Measurements from ENCODE around the gene EOMES. TPM values are rescaled to one million over a fixed set of nuclear protein-coding genes. Genes with fewer than 3 reads are reported as not detected.
"Not testable (repeated sequence)": the region's sequence is repeated elsewhere in the genome, so short reads cannot be mapped to it uniquely, and the experiment has no call there.

The EOMES gene
- total RNA-seq, result 1 to 10 TPM; 4.6 to 5.6 TPM

GRCh38 chr3:27721717-27722564, at the start of gene EOMES:
Gene EOMES (minus strand): TSS chr3:27722323. CDS start chr3:27722294, 29 bp downstream.
- Mint-ChIP-seq H3K27me3 (peaks cover 79% of the 10 kb centered on the region), H3K27ac (peak within 1 kb of the TSS; percentile 60), H3K4me1 (peaks cover 42% of the 10 kb centered on the region), H3K4me3 (peak within 1 kb of the TSS; percentile 84), H3K36me3 (ENCODE audit: low read depth) (peaks cover 20% of the 10 kb centered on the region), H3K9me3 (no peaks in the 10 kb centered on the region)
- ChIA-PET POLR2A (interaction anchor here (0.6 to 5.3 kb wide), 11 partner anchors 9 to 627 kb away, joined by 3 to 35 read pairs (median 5); partner anchors contain the start of genes AZI2 and ZCWPW2), CTCF (interaction anchor here (0.6 to 5.4 kb wide), 38 partner anchors 10 to 629 kb away, joined by 3 to 109 read pairs (median 4); partner anchors contain the start of genes AZI2 and ZCWPW2)
- DNase-seq, result peak; percentile 78

GRCh38 chr3:27770384-27770783, 48.3 kb upstream of the EOMES start:
- H3K9me3 Mint-ChIP-seq; DNase-seq; H3K4me3 Mint-ChIP-seq; H3K27ac Mint-ChIP-seq; H3K4me1 Mint-ChIP-seq; H3K36me3 Mint-ChIP-seq (ENCODE audit: low read depth); CTCF ChIA-PET; H3K27me3 Mint-ChIP-seq; POLR2A ChIA-PET: not testable (repeated sequence)

DNA sequence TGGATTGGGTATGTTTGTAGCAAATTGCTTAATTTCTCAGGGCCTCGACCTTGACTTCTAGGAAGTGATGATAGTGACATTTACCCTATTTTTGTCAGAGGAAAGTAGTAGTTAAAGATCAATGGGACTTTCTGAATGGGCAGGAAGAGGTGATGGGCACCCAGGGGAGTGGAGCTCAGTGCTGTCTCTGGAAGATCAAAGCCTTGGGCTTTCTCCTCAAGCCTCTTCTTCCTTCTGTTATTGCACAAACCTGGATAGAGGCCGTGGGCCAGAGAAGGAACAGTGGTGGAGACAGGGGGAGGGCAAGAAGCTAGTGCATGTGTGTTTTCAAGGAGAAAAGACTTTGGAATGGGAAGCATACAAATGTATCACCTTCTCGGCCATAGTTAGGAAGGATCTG, 44.9 kb upstream of the EOMES start:
- Mint-ChIP-seq H3K36me3 (ENCODE audit: low read depth) (no peaks in the 10 kb centered on the region), H3K27ac (no peak overlapping the region), H3K9me3 (no peaks in the 10 kb centered on the region), H3K27me3 (peaks cover 2% of the 10 kb centered on the region), H3K4me1 (peaks cover 9% of the 10 kb centered on the region), H3K4me3 (no peak overlapping the region)
- ChIA-PET CTCF (no interaction called here), POLR2A (no interaction called here)
- no peak for DNase-seq

DNA sequence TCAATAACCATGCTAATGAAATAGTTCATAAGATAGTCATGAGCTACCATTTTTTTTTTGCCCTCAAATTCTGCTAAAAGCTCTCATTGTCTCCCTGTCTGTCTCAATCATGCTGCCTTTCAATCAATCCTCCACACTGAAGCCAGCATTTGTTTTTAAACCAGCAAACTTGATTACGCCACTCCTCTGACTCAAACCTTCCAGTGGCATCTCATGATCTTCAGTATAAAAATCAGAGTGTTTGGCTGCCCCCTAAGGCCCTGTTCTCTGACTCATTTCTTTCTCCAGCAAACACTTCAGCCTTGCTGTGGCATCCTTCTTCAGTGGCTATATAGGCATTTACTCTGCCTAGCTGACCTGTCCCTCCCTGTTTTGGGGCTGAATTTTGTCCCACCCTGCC, 36.0 kb upstream of the EOMES start:
- Mint-ChIP-seq H3K27ac (no peak overlapping the region), H3K4me3 (no peak overlapping the region), H3K9me3 (peaks cover under 1% of the 10 kb centered on the region), H3K36me3 (ENCODE audit: low read depth) (peaks cover 1% of the 10 kb centered on the region), H3K4me1 (peaks cover 7% of the 10 kb centered on the region), H3K27me3 (peaks cover 2% of the 10 kb centered on the region)
- POLR2A ChIA-PET, result no interaction called here
- DNase-seq, result no peak
- CTCF ChIA-PET, result interaction anchor here (0.6 to 1.0 kb wide), 2 partner anchors 394 to 525 kb away, joined by 3 read pairs; no protein-coding TSS in a partner anchor

DNA sequence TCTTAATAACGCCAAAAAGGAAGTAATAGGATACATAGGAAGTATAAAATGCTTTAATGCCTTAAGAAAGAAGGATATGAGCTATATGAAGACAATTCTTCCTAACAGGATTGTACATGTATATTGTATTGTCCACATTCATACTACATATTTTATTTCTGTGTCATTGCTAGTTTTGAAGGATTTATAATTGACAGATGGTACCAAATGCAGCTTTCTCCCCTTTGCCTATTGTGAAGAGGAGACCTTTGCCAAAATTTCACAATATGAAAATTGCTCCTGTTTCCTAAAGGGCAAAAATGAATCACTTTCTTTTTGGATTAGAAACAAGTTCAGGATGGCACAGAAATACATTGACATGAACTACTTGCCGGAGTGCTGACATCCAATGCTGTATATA, 34.8 kb upstream of the EOMES start:
- Mint-ChIP-seq H3K27ac (no peak overlapping the region), H3K27me3 (no peaks in the 10 kb centered on the region), H3K4me3 (no peak overlapping the region), H3K9me3 (peaks cover 4% of the 10 kb centered on the region), H3K36me3 (ENCODE audit: low read depth) (peaks cover 5% of the 10 kb centered on the region), H3K4me1 (peaks cover 16% of the 10 kb centered on the region)
- POLR2A ChIA-PET, result no interaction called here
- CTCF ChIA-PET, result interaction anchor here (1.2 kb wide), 1 partner anchor 9 kb away, joined by 3 read pairs; no protein-coding TSS in a partner anchor
- no peak for DNase-seq

DNA sequence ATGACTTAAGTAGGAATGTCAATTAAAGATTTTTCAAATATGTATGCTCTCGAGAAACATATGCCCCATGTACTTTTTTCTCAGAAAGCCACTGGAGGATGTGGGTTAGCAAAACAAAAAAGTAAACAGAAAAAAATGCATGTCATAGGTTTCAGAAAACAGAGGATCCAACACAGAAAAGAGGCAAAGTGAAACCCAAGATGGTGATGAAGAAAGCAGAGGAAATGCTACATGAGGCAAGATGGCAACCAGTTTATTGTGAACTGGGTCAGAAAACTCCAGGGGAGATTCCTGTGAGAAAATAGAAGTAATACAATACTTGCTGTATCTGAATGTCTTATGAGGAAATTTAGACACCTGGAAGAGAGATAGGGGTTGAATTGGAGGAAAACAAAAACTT, 30.8 kb upstream of the EOMES start:
- Mint-ChIP-seq H3K9me3 (peaks cover 12% of the 10 kb centered on the region), H3K4me3 (no peak overlapping the region)
- POLR2A ChIA-PET, result no interaction called here

GRCh38 chr3:27749643-27750042, 27.5 kb upstream of the EOMES start:
- H3K27me3 Mint-ChIP-seq, result no peaks in the 10 kb centered on the region
- no peak overlapping the region for H3K4me3 Mint-ChIP-seq
- CTCF ChIA-PET, result no interaction called here
- no peak for DNase-seq
- POLR2A ChIA-PET, result no interaction called here
- peaks cover 12% of the 10 kb centered on the region for H3K9me3 Mint-ChIP-seq
- H3K27ac Mint-ChIP-seq, result no peak overlapping the region
- peaks cover 21% of the 10 kb centered on the region for H3K4me1 Mint-ChIP-seq
- H3K36me3 Mint-ChIP-seq (ENCODE audit: low read depth), result peaks cover 11% of the 10 kb centered on the region

More for the DNA sequence above, 30.8 kb upstream of the EOMES start:
- H3K4me1 Mint-ChIP-seq, result peaks cover 22% of the 10 kb centered on the region
- CTCF ChIA-PET, result no interaction called here
- peaks cover 11% of the 10 kb centered on the region for H3K36me3 Mint-ChIP-seq (ENCODE audit: low read depth)
- peak overlapping the region; percentile 91 for H3K27ac Mint-ChIP-seq
- no peak for DNase-seq
- H3K27me3 Mint-ChIP-seq, result no peaks in the 10 kb centered on the region

DNA sequence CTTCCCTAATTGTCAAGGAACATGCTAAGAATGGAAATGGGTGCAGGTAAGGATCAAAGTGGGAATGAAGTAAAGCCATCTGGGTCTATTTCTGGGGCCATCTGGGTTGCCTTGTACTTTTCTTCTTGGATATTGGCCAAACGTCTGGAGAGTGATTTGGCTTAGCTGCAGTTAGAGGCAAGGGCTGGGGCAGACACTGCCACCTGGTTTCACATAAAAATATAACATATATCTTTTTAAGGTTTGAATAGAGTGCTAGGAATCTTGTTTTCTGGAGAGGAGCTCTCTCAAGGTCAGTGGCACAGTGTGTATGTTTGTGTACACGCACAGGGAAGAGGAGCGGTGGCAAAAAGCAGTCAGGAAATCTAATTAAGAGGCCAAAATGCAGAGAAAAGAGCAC, 24.7 kb upstream of the EOMES start:
- peaks cover 2% of the 10 kb centered on the region for H3K27me3 Mint-ChIP-seq
- ChIA-PET CTCF (no interaction called here), POLR2A (no interaction called here)
- H3K9me3 Mint-ChIP-seq, result peaks cover 12% of the 10 kb centered on the region
- H3K27ac Mint-ChIP-seq, result no peak overlapping the region
- no peak for DNase-seq
- H3K4me1 Mint-ChIP-seq, result peaks cover 6% of the 10 kb centered on the region
- H3K36me3 Mint-ChIP-seq (ENCODE audit: low read depth), result peaks cover 7% of the 10 kb centered on the region
- H3K4me3 Mint-ChIP-seq, result no peak overlapping the region

GRCh38 chr3:27740854-27741253, 18.7 kb upstream of the EOMES start:
- Mint-ChIP-seq H3K4me3 (no peak overlapping the region), H3K4me1 (no peaks in the 10 kb centered on the region), H3K27ac (no peak overlapping the region), H3K27me3 (peaks cover 6% of the 10 kb centered on the region), H3K9me3 (peaks cover 5% of the 10 kb centered on the region), H3K36me3 (ENCODE audit: low read depth) (peaks cover 3% of the 10 kb centered on the region)
- POLR2A ChIA-PET, result no interaction called here
- CTCF ChIA-PET, result no interaction called here
- no peak for DNase-seq

- CTCF ChIA-PET, result interaction anchor here (1.1 to 2.3 kb wide), 3 partner anchors 15 to 25 kb away, joined by 3 to 11 read pairs (median 5); partner anchors contain the start of gene EOMES
- POLR2A ChIA-PET, result no interaction called here
These were observed 15.0 kb upstream of the EOMES start for GRCh38 chr3:27737091-27737490.

GRCh38 chr3:27730774-27731659, 8.9 kb upstream of the EOMES start:
- no peaks in the 10 kb centered on the region for H3K36me3 Mint-ChIP-seq (ENCODE audit: low read depth)
- no peak overlapping the region for H3K4me3 Mint-ChIP-seq
- peaks cover 66% of the 10 kb centered on the region for H3K27me3 Mint-ChIP-seq
- CTCF ChIA-PET, result interaction anchor here (1.8 to 2.6 kb wide), 2 partner anchors 9 to 18 kb away, joined by 8 to 14 read pairs; partner anchors contain the start of gene EOMES
- no peak for DNase-seq
- no peak overlapping the region for H3K27ac Mint-ChIP-seq
- no peaks in the 10 kb centered on the region for H3K9me3 Mint-ChIP-seq
- POLR2A ChIA-PET, result interaction anchor here (1.0 kb wide), 1 partner anchor 10 kb away, joined by 3 read pairs; the partner anchor contains the start of gene EOMES
- H3K4me1 Mint-ChIP-seq, result peaks cover 36% of the 10 kb centered on the region

More at GRCh38 chr3:27737091-27737490, 15.0 kb upstream of the EOMES start:
- Mint-ChIP-seq H3K27ac (no peak overlapping the region), H3K4me1 (no peaks in the 10 kb centered on the region), H3K27me3 (peaks cover 11% of the 10 kb centered on the region), H3K4me3 (no peak overlapping the region), H3K9me3 (no peaks in the 10 kb centered on the region), H3K36me3 (ENCODE audit: low read depth) (no peaks in the 10 kb centered on the region)
- no peak for DNase-seq

GRCh38 chr3:27729748-27730611, 7.9 kb upstream of the EOMES start:
- Mint-ChIP-seq H3K36me3 (ENCODE audit: low read depth) (no peaks in the 10 kb centered on the region), H3K9me3 (no peaks in the 10 kb centered on the region), H3K27me3 (peaks cover 73% of the 10 kb centered on the region), H3K27ac (no peak overlapping the region), H3K4me1 (peaks cover 36% of the 10 kb centered on the region), H3K4me3 (peak overlapping the region; percentile 31)
- POLR2A ChIA-PET, result no interaction called here
- no peak for DNase-seq
- CTCF ChIA-PET, result no interaction called here
